Inflammatory macrophage treated with lipopolysaccharide for 1 hour (primary cell): ENCODE measurements around the gene CDH13.

Source experiments
- DNase-seq, 2 donors: peaks; one replicate each; pipeline ENCODE4 v3.0.0-alpha.2; 2020 to 2022

Gene CDH13

DNA sequence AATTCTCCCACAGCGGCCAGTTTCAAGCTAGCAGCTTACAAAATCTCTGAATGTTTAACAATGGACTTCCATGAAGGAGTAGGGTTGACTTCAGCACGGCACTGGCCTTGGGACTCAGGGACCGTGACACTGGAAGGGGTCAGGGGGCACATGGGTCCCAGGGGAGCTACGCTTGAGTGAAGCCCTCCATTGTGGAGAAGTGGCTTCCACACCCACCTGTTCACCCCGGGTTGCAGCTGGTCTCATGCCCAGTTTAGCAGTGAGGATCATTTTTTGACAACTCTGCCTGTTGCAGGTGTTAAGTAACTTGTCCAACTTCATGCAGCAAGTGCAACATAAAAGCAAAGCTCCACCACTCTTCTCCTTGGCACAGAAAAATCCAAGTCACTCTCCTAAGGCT is 510.2 kb downstream of the CDH13 start:
- DNase-seq: no peak

DNA sequence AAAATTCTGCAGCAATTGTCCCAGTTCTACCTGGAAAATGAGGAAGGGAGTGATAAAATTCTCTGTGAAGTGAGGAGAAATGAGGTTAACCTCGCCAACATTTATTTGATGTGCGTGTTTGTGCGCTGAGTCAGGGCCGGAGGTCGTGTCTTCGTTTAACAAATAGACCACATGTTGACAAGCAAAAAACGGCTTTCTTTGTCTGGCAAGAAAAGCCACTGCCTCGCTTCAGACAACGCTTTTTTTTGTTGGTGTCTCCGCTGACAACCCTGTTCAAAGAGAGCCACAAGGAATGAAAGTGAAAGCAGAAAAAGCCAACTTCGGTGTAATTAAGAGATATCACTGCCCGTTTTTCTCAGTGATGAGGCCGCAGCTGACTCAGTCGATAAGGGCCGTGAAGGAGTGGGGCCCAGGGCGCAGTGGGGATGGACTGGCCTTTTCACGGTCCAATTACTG is 510.6 kb downstream of the CDH13 start:
- DNase-seq: no peak

DNA sequence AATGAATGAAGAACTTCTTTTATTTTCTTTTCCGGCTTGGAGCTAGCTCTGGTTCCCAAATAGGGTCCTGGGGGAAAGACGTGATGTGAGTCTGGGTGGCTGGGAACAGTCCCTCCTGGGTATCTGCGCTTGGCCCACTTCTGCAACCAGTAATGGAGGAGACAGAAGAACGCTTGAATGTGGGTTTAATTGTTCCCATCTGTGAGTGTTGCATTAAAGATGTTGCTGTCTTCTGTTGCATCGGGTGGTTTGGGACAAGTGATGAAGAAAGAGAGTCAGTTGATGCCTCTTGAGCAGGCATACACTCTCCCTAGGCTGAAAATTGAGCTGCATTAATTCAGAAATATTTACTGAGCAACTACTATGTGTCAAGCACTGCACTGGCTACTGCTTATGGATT is 511.1 kb downstream of the CDH13 start:
- no peak for DNase-seq

DNA sequence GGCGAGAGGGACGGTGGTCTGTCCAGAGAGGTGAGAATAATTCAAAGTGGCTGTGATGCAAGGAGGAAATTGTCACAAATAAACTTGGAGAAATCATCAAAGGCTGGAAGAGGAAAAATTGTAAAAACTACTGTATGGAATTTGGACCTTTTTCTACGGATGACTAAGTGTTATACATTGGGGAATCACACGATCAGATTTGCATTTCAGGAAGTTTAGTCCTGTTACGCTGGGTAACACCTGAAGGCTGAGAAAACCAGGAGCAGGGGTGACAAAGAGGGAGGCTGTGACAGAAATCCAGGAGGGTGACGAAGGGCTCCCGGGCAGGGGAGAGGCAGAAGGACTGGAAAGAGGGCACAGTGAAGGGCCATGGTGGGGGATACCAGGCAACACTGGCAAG is 511.7 kb downstream of the CDH13 start:
- DNase-seq: no peak

DNA sequence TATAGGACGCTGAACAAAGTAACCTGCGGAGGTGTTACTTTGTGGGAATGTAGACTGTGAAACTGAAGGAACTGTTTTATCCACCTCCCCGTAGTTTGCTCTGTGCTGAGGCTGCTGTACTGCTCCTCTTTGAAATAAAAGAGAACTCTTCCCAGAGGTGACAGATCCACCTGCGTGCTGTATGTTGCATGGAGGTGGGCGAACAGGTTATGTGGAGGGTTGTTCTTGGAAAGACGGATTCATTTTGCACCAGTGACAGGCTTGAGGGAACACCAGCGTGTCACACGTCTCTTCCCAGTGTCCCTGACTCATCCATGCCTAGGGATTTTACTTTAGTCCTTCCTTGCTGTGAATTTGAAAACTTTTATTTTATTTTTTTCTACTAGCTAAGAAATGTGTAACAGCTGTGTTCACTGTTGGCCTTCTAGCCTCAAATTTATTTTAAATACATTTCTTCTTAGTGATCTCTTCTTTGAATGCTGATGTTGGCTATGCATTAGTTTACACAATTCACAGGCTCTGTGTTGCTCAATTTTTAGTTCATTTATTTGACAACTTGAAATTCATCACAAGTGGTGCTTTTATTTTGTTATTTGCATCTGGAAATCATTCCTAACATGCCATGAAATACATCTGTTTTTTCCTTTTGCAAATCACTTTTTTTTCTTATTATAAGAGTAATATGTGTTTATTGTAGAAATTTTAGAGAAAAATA is 512.4 kb downstream of the CDH13 start:
- no peak for DNase-seq

DNA sequence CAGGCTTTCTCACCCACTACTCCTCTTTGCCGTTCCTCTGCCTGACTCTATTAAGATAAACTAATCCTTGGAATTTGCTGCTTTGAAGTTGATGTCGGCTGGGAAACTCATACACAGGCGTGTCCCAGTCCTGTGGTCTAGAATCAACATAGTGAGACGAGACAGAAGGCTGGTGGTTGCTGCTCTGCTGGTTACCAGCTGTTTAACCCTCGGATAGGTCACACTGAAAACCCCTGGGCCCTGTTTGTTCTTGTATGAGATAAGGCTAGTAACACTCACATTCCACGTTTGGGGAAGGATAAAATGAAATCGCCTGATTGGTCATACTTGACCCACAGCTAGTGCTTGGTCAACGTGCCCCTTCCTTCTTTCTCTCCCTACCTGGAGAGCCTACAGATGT is 517.0 kb downstream of the CDH13 start:
- no peak for DNase-seq

GRCh38 chr16:83145297-83145696 is 518.5 kb downstream of the CDH13 start:
- no peak for DNase-seq

DNA sequence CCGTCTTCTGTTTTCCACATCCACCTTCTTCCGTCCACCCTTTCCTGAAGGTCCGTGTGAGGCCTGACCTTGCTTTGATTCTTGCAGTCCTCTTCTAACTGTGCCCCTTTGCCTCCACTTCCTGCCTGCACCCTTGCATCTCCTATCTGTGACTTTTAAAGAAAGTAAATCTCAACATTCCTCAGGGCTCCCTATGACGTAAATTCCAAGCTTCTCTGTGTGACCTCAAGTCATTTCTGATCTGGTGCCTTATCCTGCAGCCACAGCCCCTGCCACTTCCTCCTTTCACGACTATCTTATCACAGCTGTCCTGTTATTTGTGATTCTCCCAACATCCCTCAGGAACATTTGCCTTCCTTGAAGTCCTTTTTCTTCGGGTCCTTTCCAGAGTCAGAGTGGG is 520.5 kb downstream of the CDH13 start:
- DNase-seq: no peak

DNA sequence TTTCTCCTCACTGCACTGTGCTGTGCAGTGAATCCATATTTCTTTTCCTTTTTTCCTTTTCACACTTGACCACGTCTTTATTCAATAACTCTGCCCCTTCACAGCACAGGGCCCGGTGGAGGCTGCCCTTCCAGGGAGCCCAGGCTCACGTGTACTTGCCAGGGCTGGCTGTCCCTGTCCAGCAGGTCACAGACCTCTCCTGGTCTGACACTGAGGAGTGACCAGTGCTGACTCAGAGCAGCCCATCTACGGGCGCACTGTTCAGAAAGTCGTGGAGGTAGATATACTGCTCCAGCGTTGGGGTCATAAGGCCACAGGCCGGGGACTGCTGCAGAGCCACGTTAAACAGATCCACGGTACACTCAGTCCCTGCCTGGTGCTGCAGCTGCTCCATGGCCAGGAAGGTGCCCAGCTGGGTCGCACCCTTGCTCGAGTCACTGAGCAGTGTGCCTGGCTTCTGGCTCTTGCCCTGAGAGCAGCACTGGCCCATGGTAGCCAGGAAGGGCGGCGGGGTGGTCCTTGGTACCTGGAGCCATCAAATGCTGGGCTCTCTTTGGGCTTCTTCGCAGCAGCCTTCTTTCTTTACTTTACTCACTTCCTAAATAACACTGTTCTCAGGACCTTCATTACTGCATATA is 531.7 kb downstream of the CDH13 start:
- no peak for DNase-seq

DNA sequence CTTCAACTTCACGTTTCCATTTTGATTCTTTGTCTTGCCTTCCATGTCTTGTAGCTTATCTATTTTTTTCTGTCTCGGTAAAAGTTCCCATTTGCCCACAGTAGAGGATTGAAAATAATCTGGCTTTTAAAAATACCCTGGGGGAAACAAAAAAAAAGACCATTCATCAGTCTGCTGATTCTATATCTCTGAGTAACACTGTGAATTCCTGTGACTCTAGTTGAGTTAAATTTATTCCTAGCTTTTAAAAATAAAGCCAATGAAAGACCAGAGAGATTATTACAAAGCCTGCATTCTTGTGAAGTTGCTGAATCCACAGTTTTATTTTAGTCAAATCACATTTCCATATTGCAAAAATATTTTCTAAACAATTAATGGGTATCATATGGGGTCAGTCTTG is 532.3 kb downstream of the CDH13 start:
- DNase-seq: no peak

- no peak for DNase-seq
These were observed 533.7 kb downstream of the CDH13 start for GRCh38 chr16:83160287-83161020.

DNA sequence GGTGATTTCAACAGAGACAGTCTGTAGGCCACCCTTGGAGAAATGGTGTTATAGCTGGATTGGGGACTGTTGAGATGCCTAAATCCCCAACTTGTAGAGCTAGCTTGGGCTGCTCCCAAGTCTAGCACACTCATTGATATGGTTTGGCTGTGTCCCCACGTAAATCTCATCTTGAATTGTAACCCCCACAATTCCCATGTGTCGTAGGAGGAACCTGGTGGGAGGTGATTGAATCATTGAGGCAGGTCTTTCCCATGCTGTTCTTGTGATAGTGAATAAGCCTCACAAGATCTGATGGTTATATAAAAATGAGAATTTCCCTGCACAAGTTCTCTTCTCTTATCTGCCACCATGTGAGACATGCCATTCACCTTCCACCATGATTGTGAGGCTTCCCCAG is 536.0 kb downstream of the CDH13 start:
- no peak for DNase-seq

DNA sequence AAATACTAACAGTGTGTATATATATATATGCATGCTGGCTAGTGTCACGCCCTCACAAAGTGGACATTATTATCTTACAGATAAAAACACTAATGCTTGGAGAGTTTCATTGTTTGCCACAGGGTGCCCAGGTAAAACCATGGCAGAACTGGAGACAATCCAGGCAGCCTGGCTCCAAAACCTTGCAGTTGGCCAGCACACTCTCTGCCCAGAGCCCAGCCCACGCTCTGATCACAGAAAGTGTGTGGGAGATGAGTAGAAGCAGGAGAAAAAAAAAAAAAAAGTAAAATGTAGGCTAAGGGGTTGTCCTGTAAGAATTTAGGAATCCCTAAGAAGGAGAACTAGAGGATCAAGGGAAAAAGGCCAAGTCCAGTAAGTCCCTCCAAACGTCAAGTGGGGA is 538.0 kb downstream of the CDH13 start:
- DNase-seq: no peak

GRCh38 chr16:83171396-83171795 is 544.6 kb downstream of the CDH13 start:
- DNase-seq: no peak

GRCh38 chr16:83174671-83175070 is 547.9 kb downstream of the CDH13 start:
- DNase-seq: no peak

GRCh38 chr16:83176802-83177201 is 550.0 kb downstream of the CDH13 start:
- DNase-seq: no peak

GRCh38 chr16:83185902-83186301 is 559.1 kb downstream of the CDH13 start:
- no peak for DNase-seq

DNA sequence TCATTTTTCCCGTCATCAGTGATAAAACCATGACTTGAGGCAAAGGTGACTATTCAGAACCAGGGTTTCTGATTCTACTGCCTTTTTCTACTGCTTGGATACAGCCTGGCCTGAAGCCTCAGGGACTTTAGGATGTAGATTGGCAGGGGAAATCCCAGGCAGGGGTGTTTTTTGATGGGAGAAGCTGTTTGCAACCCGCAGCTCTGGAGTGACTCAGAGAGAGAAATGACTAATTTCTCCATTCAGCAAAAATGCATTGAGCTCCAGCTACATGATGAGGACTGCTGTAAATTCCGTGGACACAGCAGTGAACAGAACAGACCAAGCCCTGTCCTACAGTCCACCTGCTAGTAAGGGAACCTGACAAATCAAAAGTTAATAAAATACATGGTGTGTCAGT is 560.6 kb downstream of the CDH13 start:
- DNase-seq: no peak

GRCh38 chr16:83196796-83197195 is 570.0 kb downstream of the CDH13 start:
- no peak for DNase-seq

GRCh38 chr16:83197450-83197849 is 570.7 kb downstream of the CDH13 start:
- DNase-seq: no peak

- DNase-seq: no peak
These were observed 572.2 kb downstream of the CDH13 start for GRCh38 chr16:83198977-83199376.

DNA sequence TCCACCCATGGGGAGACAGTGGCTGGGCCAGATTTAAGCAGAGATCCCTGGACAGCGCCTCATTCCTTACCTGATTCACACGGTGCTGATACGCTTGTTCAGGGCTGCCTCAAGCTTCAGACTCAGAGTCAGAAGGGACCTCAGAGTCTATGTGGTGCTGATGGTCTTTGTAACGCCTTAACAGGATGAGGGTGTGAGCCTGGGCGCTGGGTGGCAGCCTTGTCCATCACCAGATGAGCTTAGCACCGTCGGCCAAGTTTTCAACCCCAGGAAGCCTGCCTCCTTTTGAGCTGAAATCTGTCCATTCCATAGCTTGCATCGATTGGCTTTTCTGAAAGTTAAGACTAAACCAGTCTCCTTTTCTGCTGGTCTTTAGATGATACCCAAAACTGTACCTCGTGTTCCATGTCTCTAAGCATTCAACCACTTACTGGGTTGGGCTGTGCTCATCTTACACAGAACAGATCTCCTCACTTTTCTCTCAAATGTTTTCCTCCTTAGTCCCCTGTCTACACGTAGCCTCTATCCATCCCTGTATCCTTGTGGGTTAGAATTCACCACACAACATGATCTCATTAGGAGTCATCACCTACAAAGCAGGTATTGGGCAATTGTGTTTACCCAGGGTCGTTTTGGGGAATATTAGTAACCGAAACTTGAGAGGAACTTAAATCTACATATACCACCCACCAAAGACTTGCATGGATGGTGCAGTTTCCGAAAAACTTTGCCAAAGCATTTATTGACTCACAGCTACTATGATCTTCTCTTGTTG is 573.4 kb downstream of the CDH13 start:
- no peak for DNase-seq

- no peak for DNase-seq
These were observed 575.0 kb downstream of the CDH13 start for GRCh38 chr16:83201748-83202147.
